ENCODE data around the gene CLIC4. TPM values are rescaled to one million over a fixed set of nuclear protein-coding genes. Genes with fewer than 3 reads are reported as not detected.

CLIC4 gene
- total and polyA plus RNA-seq, 9 of the 15 experiments (the other 6 are each of a cell fraction or from before 2014, with no cell fraction given): 16.0 to 67.5 (median 38.4) TPM

DNA sequence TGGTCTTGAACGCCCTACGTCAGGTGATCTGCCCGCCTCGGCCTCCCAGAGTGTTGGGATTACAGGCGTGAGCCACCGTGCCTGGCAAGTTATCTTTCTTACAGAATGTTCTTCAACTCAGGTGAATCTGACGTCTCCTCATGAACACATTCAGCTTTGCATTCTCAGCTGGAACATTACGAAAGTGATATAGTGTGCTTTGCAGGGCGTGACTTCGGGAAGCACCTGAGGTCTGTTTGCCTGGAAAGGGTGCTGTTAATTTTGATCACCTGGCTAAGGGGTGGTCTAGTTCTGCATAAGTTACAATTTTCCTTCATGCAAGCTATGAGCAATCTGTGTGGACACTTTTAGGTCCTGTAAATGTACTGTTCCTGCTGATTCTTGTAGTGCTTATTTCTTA lies 16.3 kb upstream of the CLIC4 start:
- Histone ChIP-seq H3K4me1 (replicated peaks in 1 of 2; ENCODE audit: control insufficient read depth in 2 of 2, insufficient read depth in 2 of 2, low read length in 2 of 2) (peaks cover 0 to 18% of the 10 kb centered on the region in 2 experiments; a peak in 3 of 5 replicates), H3K9me3 (replicated peaks; ENCODE audit: control insufficient read depth, insufficient read depth, low read depth, low read length) (no peaks in the 10 kb centered on the region), H3K36me3 (ENCODE audit: control insufficient read depth, insufficient read depth, low read length) (no peaks in the 10 kb centered on the region), H3K4me3 (no peak overlapping the region), H2AFZ (ENCODE audit: low read depth, low read length) (no peak overlapping the region), H3K79me2 (ENCODE audit: control insufficient read depth, insufficient read depth, low read length) (no peaks in the 10 kb centered on the region), H3K27ac (ENCODE audit: extremely low read depth, low read depth, low read length) (no peak overlapping the region), H3K9ac (ENCODE audit: insufficient read depth in 1 of 2, low read depth in 2 of 2, low read length in 2 of 2) (no peak overlapping the region), H3K9me1 (ENCODE audit: control insufficient read depth, insufficient read depth, low read length) (no peaks in the 10 kb centered on the region), H3K4me2 (ENCODE audit: insufficient read depth, low read length) (no peak overlapping the region), H4K20me1 (replicated peaks; ENCODE audit: control insufficient read depth, insufficient read depth, low read length) (no peaks in the 10 kb centered on the region), H3K27me3 (ENCODE audit: control insufficient read depth in 2 of 2, insufficient read depth in 2 of 2, low read length in 2 of 2) (no peaks in the 10 kb centered on the region)
- in situ Hi-C loops (cut with MboI) (no loop called here), intact Hi-C loops (cut with micrococcal nuclease) (no loop called here)
- no peak for DNase-seq (ENCODE audit: extremely low read depth in 1 of 4, low spot score in 3 of 4)
- ChIA-PET POLR2A (interaction anchor here (0.5 to 0.9 kb wide), 6 partner anchors 12 to 683 kb away, joined by 3 to 5 read pairs (median 4); partner anchors contain the start of gene CLIC4), CTCF (ENCODE audit: low intra/inter-chr PET ratio) (no interaction called here)
- no peak for ATAC-seq
- no peak for FAIRE-seq
- WGBS (ENCODE audit: insufficient coverage, low coverage, missing lambda C conversion rate): 58% methylated on average over 10 of the region's 10 CpGs
- no TSS peak for BruUV-seq (replicated peaks)
- TF ChIP-seq HNRNPL (IDR thresholded peaks at IDR 0.05; ENCODE audit: low read depth, low read length) (no peak), HMGN3 (IDR thresholded peaks at IDR 0.05; ENCODE audit: borderline replicate concordance, extremely low read depth, insufficient read length, low read depth, low read length) (no peak), ARID4B (CRISPR knock-in tag; IDR thresholded peaks at IDR 0.05) (no peak), THRAP3 (IDR thresholded peaks at IDR 0.05; ENCODE audit: borderline replicate concordance) (no peak), ZBTB17 (CRISPR knock-in tag; IDR thresholded peaks at IDR 0.05) (no peak), ZNF184 (CRISPR knock-in tag; IDR thresholded peaks at IDR 0.05) (no peak), ZNF785 (CRISPR knock-in tag; IDR thresholded peaks at IDR 0.05) (no peak), HLTF (IDR thresholded peaks at IDR 0.05) (no peak), KLF6 (CRISPR knock-in tag; IDR thresholded peaks at IDR 0.05; ENCODE audit: borderline replicate concordance) (no peak), HDAC1 (IDR thresholded peaks at IDR 0.05) (no peak)
- TF ChIP-seq, protein P1, sequence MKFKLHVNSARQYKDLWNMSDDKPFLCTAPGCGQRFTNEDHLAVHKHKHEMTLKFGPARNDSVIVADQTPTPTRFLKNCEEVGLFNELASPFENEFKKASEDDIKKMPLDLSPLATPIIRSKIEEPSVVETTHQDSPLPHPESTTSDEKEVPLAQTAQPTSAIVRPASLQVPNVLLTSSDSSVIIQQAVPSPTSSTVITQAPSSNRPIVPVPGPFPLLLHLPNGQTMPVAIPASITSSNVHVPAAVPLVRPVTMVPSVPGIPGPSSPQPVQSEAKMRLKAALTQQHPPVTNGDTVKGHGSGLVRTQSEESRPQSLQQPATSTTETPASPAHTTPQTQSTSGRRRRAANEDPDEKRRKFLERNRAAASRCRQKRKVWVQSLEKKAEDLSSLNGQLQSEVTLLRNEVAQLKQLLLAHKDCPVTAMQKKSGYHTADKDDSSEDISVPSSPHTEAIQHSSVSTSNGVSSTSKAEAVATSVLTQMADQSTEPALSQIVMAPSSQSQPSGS (CRISPR knock-in tag; IDR thresholded peaks at IDR 0.05): no peak
- TF ChIP-seq, protein P2, sequence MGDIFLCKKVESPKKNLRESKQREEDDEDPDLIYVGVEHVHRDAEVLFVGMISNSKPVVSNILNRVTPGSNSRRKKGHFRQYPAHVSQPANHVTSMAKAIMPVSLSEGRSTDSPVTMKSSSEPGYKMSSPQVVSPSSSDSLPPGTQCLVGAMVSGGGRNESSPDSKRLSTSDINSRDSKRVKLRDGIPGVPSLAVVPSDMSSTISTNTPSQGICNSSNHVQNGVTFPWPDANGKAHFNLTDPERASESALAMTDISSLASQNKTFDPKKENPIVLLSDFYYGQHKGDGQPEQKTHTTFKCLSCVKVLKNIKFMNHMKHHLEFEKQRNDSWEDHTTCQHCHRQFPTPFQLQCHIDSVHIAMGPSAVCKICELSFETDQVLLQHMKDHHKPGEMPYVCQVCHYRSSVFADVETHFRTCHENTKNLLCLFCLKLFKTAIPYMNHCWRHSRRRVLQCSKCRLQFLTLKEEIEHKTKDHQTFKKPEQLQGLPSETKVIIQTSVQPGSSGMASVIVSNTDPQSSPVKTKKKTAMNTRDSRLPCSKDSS (IDR thresholded peaks at IDR 0.05; ENCODE audit: low read depth, partially characterized antibody): no peak

Measured in K562 (cell line).